DND-41 (cell line): ENCODE measurements around the gene POLR2E.

Source experiments
- ATAC-seq: fragments of 200-7000 bp; cut with Tn5 transposase; 3 replicates; pipeline ENCODE4 v1.9.1; 2021; ENCODE audit warnings: low read depth; ENCODE audit not compliant: insufficient read depth
- DNase-seq: peaks from one replicate; pipeline ENCODE4 v3.0.0-alpha.2; 2020
- H2AFZ ChIP-seq: 2 replicates; pipeline ENCODE4 v1.6.0; 2012; ENCODE audit warnings: low read depth, low read length
- H3K27ac ChIP-seq: 2 replicates; pipeline ENCODE4 v1.5.1; 2012; ENCODE audit warnings: low read length, inconsistent platforms
- H3K27me3 ChIP-seq: fragments of 200-600 bp; sonication (generic); 2 replicates; pipeline ENCODE4 v1.6.0; 2012; ENCODE audit warnings: low read length, mild to moderate bottlenecking, inconsistent platforms; ENCODE audit not compliant: insufficient read depth, poor library complexity
- H3K36me3 ChIP-seq: 2 replicates; pipeline ENCODE4 v1.5.1; 2012; ENCODE audit warnings: low read length, inconsistent platforms; ENCODE audit not compliant: insufficient read depth
- H3K4me1 ChIP-seq: 2 replicates; pipeline ENCODE4 v1.5.1; 2012; ENCODE audit warnings: mild to moderate bottlenecking, low read length; ENCODE audit not compliant: insufficient read depth
- H3K4me2 ChIP-seq: 2 replicates; pipeline ENCODE4 v1.6.0; 2012; ENCODE audit warnings: mild to moderate bottlenecking, moderate library complexity, low read length, inconsistent platforms; ENCODE audit not compliant: insufficient read depth
- H3K4me3 ChIP-seq, 2 experiments: fragments of 200-600 bp in 1 of 2; shearing (Covaris generic) in 1 of 2; 2 replicates each; pipeline ENCODE4 v1.5.1; 2012 to 2016; ENCODE audit warnings: inconsistent platforms in 2 of 2, low read length in 2 of 2, mild to moderate bottlenecking in 2 of 2, low read depth in 1 of 2, moderate library complexity in 1 of 2
- H3K79me2 ChIP-seq: 2 replicates; pipeline ENCODE4 v1.6.0; 2012; ENCODE audit warnings: low read length, inconsistent platforms; ENCODE audit not compliant: insufficient read depth
- H3K9ac ChIP-seq: 2 replicates; pipeline ENCODE4 v1.6.0; 2012; ENCODE audit warnings: low read depth, mild to moderate bottlenecking, inconsistent platforms, low read length, moderate library complexity
- H3K9me3 ChIP-seq: 2 replicates; pipeline ENCODE4 v1.5.1; 2012; ENCODE audit warnings: low read length, moderate library complexity, mild to moderate bottlenecking, inconsistent platforms; ENCODE audit not compliant: insufficient read depth, severe bottlenecking
- H4K20me1 ChIP-seq: 2 replicates; pipeline ENCODE4 v1.6.0; 2012; ENCODE audit warnings: low read length; ENCODE audit not compliant: insufficient read depth
- CTCF ChIP-seq: IDR thresholded peaks from 2 replicates; pipeline ENCODE4 v1.5.1; 2012; ENCODE audit warnings: borderline replicate concordance, low read length, moderate library complexity, mild to moderate bottlenecking; ENCODE audit not compliant: poor library complexity, severe bottlenecking; ENCODE audit errors: extremely low read depth
- EZH2 ChIP-seq: IDR thresholded peaks from 3 replicates; pipeline ENCODE4 v1.6.1; 2012; ENCODE audit warnings: borderline replicate concordance, low read depth, mild to moderate bottlenecking, moderate library complexity, low read length, inconsistent platforms; ENCODE audit not compliant: severe bottlenecking

The POLR2E gene

GRCh38 chr19:1076951-1077350 is 18.2 kb downstream of the POLR2E start:
- no peaks in the 10 kb centered on the region for H3K27me3 ChIP-seq
- H3K79me2 ChIP-seq = peaks cover 17% of the 10 kb centered on the region
- no peak overlapping the region for H2AFZ ChIP-seq
- H3K9ac ChIP-seq = peak overlapping the region; percentile 38
- ATAC-seq (peak; percentile 90), DNase-seq (peak; percentile 92)
- peak overlapping the region; percentile 73 for H3K27ac ChIP-seq
- H3K4me2 ChIP-seq = peak overlapping the region; percentile 52
- no peak for TF ChIP-seq EZH2
- no peak for TF ChIP-seq CTCF
- H3K9me3 ChIP-seq = no peaks in the 10 kb centered on the region
- peaks cover 42% of the 10 kb centered on the region for H3K4me1 ChIP-seq
- 0 out of 4 replicates have a peak overlapping the region, but pooled peaks of 1 of the 2 experiments have one; percentile 22 for H3K4me3 ChIP-seq
- peaks cover 67% of the 10 kb centered on the region for H3K36me3 ChIP-seq
- peaks cover 26% of the 10 kb centered on the region for H4K20me1 ChIP-seq

- peaks cover 27% of the 10 kb centered on the region for H4K20me1 ChIP-seq
- no peak overlapping the region for H3K4me2 ChIP-seq
- TF ChIP-seq EZH2 (no peak), CTCF (no peak)
- H3K36me3 ChIP-seq = peaks cover 59% of the 10 kb centered on the region
- no peak overlapping the region for H3K4me3 ChIP-seq
- no peaks in the 10 kb centered on the region for H3K9me3 ChIP-seq
- H3K27me3 ChIP-seq = no peaks in the 10 kb centered on the region
- peak overlapping the region; percentile 52 for H3K27ac ChIP-seq
- H3K4me1 ChIP-seq = peaks cover 42% of the 10 kb centered on the region
- H3K79me2 ChIP-seq = peaks cover 17% of the 10 kb centered on the region
- no peak overlapping the region for H2AFZ ChIP-seq
- H3K9ac ChIP-seq = no peak overlapping the region; the same call in 1 of the 2 replicates
- ATAC-seq (no peak), DNase-seq (no peak)
These were observed 19.2 kb downstream of the POLR2E start for GRCh38 chr19:1076046-1076386.

GRCh38 chr19:1074544-1075283 is 20.5 kb downstream of the POLR2E start:
- no peak for TF ChIP-seq EZH2
- no peak for TF ChIP-seq CTCF
- peaks cover 42% of the 10 kb centered on the region for H3K4me1 ChIP-seq
- peak overlapping the region; percentile 80 for H3K27ac ChIP-seq
- peak; percentile 65 for ATAC-seq
- peak overlapping the region; percentile 66 for H3K4me2 ChIP-seq
- H3K4me3 ChIP-seq = peak overlapping the region in 1 of 2 experiments; percentile 51; a peak in 2 of 4 replicates
- H3K9me3 ChIP-seq = no peaks in the 10 kb centered on the region
- peak; percentile 93 for DNase-seq
- peaks cover 24% of the 10 kb centered on the region for H3K79me2 ChIP-seq
- H3K27me3 ChIP-seq = no peaks in the 10 kb centered on the region
- peaks cover 28% of the 10 kb centered on the region for H4K20me1 ChIP-seq
- H3K9ac ChIP-seq = peak overlapping the region; percentile 40
- peak overlapping the region; percentile 73; the same call in 1 of the 2 replicates for H2AFZ ChIP-seq
- peaks cover 56% of the 10 kb centered on the region for H3K36me3 ChIP-seq
